Measurements from ENCODE around the gene PER2.
"Not testable (repeated sequence)": the region's sequence is repeated elsewhere in the genome, so short reads cannot be mapped to it uniquely, and the experiment has no call there.

Gene PER2

DNA sequence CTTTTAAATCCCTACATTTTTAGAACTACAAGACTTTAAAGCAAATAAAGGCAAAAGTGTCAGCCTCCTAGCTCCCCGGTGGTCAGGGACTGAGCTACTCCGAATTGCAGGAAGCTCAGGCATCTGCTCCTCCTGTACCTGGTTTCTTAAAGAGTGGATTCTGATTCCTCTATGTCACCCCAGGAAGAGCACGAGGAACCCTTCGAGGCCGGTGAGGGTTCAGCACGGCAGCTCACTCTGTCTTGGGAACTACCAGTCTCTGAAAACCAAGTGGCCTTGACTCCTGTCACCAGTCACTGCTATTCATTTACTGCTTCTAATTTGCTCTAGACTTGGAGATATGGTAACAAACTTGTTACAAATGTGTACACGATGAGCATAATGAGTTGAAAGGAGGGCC lies 2.3 kb downstream of the PER2 start:
- DNase-seq (ENCODE audit: low spot score) = no peak

DNA sequence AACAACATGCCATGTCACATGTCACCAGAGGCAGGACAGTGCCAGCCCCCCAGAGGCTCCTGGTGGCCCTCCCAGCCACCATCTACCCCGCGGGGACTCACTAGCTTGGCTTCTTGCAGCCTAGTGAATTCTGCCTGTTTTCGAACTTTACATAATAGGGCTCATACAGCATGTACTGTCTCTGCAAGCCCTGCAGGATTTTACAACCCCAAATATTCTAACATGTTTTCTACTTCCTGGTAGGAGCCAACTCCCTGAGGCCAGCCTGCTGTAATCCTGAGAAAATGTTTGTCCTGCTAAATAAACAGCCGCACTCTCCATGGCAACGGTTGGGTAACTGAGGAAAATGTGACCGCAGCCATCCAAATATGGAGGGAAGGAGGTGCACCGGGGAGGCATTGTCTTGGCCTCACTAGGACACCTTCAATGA lies 2.7 kb downstream of the PER2 start:
- DNase-seq (ENCODE audit: low spot score) = no peak

DNA sequence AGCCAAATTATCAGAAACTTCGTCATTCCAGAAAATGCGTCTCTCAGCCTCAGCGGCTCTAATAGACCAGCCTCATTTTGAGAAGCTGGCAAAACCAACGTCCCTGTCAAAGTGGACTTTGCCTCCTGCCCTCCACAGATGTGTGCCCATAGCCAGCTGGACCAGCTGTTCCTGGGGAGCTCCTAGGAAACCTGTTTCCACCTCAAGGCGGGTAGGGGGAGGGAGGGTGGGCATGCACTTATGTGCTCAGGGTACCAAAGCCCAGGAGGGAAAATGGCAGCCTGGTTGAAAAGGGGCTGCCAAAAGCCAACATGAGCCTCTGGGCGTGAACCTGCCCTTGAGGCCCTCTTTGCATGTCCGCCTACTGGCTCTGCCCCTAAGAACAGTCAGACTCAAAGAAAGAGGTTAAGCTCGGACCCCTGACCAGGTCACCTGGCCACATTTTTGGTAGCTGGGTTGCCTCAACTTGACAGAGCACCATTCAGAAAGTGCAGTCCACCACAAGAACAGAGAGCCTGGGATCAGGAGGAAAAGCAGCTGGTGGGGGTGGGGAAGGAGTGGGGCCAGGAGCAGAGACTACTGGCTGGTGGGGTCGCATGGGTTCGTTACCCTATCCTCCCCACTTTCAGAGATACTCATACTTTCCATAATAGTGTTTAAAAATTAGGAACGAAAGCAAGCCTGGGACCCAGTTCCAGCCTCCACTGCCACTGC lies 3.5 kb downstream of the PER2 start:
- DNase-seq (ENCODE audit: low spot score) = no peak

DNA sequence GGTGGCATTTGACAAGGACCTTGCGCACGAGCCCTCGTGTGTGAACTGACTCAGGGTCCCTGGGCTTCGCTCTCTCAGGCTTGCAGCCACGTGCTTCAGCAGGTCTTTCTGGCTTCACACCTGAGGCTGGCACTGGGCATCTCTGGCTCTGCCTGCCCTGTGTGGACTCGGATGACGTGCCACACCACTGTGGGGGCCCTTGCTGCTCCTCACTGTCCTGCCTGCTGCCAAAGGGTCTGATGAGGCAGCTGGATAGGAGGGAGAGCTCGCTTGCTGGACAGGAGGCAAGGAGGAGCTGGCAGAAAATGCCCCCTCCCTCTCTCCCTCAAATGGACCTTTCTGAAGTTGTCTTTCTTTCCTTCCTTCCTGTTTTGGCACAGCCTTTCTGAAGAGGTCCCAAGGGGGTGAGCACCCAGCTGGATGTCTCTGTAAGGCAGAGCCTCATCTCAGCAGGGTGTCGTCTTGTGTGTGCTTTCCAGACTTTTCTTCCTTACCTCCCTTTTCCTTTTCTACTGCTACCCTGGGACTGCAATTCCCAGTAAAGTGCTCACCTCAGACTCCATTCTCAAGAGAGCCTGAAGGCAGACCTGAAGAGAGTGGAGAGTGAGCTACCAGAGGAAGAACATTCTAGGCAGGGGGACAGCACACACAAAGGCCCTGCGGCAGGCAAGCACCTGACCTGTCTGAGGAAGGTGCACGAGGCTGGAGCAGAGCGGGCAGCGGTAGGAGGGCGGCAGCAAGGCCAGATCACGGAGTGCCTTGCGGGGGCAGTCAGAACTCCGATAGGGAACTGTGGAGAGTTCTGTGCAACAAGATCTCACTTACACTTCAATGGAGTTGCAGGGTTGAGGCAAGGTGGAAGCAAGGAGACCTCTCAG lies 5.3 kb downstream of the PER2 start:
- DNase-seq (ENCODE audit: low spot score) = no peak

- no peak for DNase-seq (ENCODE audit: low spot score)
Observed at GRCh38 chr2:238281826-238282480, 6.5 kb downstream of the PER2 start.

GRCh38 chr2:238280083-238280825 lies 8.2 kb downstream of the PER2 start:
- no peak for DNase-seq (ENCODE audit: low spot score)

DNA sequence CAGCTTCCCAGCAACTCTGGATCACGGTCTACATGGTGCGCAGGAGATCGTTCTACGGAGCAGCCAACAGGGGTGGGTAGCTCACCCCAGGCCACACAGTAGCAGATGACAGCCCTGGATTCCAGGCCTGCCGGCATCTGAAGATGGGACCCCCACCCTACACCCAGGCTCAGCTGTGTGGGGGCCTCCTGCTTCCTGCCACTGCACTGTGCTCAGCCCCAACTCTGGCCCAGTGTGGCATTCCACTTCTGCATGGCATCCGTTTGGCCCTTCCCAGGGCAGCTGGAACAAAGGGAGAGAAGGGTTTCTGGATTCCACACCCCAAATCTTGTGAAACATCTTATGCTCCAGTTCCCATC lies 9.1 kb downstream of the PER2 start:
- no peak for DNase-seq (ENCODE audit: low spot score)

DNA sequence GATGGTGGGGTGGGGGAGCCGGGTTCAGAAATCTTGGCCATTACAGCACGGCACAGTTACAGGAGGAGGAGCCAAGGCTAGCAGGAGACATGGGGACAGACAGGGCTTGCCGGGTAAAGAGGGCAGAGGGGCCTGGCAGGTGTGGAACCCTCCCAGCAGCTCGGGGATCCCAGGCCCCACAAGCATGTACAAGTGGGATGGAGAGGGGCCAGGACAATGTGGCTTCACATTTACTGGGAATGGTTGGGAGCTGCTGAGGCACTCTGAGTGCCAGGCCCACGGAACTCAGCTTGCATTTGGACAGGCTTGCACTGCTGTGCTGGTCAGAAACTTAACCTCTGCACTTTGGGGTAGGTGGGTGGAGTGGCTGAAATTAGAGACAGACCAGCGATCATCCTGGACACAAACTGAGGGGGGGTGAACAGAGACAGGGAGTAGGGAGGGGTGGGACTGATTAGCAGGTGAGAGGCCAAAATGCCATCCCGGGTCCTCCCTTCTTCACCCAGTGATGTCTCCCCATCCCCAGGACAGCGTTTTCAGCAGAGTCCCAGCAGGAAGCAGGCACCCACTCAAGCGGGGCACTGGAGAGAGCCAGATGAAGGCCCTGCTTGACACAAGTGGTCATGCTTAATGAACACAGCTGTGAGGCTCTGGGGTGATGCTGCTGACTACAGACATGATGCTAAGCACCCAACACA lies 9.6 kb downstream of the PER2 start:
- DNase-seq (ENCODE audit: low spot score) = no peak

- DNase-seq (ENCODE audit: low spot score) = no peak
Observed at GRCh38 chr2:238277695-238278094, 10.7 kb downstream of the PER2 start.

GRCh38 chr2:238274152-238274865 lies 14.1 kb downstream of the PER2 start:
- no peak for DNase-seq (ENCODE audit: low spot score)

DNA sequence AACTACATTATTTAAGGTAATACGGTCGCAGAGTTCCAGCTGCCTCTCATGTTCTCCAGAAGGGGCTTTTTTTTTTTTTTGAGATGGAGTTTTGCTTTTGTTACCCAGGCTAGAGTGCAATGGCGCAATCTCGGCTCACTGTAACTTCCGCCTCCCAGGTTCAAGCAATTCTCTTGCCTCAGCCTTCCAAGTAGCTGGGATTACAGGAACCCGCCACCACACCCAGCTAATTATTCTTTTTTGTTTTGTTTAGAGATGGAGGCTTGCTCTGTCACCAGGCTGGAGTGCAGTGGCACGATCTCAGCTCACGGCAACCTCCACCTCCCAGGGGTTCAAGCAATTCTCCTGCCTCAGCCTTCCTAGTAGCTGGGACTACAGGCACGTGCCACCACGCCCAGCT lies 15.0 kb downstream of the PER2 start:
- DNase-seq (ENCODE audit: low spot score) = not testable (repeated sequence)

DNA sequence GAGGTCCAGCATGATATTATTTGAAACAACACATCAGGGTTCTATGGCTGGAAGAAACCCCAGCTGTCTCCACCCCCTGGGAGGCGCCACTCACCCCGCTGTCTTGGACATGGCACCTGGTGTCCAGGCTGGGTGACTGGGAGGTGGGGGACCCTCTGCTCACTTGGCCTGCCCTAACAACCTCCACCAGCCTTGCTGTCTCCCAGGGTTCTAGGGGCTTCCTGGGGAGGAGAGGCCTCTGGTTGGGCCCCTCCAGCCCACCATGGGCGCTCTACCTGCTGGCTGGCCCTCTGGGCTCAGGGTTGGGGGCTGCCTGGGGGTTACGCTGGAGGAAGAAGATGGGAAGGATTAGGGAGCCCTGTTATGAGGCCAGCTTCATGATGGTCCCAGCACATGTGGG lies 16.3 kb downstream of the PER2 start:
- DNase-seq (ENCODE audit: low spot score) = no peak

DNA sequence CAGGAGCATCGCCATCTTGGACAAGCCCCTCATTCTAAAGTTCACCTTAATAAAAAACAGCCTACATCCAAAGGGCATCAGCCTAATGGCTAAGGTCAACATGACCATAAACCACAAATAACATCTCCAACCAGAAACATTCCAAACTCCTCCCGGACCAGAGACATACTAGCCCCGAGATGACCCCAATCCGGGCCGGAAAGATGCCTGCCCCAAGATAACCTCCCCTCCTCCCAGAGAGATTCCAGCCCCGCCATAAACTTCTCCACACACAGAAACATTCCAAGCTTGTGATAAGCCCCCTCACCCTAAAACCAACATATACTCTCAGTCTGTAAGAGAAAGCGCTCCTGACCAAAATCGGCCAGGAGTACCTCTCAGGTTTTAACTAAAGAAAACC lies 16.7 kb downstream of the PER2 start:
- not testable (repeated sequence) for DNase-seq (ENCODE audit: low spot score)

DNA sequence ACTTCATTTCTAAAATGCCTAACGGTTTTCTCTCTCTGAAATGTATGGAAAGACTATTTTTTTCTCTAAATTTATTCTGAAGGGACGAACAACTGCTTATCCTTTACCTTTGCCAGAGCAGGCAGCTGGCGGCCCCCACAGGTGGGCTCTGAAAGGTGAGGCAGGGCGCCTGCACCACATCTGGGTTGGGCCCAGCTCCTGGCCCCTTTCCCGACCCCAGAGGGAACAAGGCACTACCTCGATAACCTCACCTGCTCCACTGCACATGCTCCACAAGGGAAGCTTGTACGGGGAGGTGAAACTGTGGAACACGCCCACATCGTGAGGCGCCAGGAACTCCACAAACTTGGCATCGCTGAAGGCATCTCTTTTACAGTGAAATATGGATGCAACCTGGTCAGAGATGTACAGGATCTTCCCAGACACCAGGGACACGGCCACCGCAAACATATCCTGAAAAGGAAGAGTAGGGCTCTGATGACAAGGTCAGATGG lies 17.3 kb downstream of the PER2 start:
- DNase-seq (ENCODE audit: low spot score) = no peak

DNA sequence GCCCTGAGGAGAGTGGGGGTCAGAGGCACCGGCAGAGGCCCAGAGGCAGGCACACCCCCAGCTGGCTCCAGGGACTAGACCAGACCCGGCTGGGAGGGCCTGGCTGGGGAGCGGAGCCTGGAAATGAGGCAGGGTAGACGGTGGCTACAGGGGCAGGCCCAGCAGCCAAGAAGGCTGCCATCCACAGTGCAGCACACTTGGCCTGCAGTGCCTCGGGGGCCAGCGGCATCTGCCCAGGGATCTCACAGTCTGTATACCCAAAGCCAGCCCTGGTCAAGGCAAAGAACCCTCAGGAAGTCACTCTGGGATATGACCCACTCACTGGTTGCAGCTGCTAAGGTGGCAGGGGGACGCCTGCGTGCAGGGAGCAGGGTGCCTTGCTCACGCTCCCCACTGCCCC lies 17.8 kb downstream of the PER2 start:
- DNase-seq (ENCODE audit: low spot score) = no peak

- no peak for DNase-seq (ENCODE audit: low spot score)
Observed at GRCh38 chr2:238269741-238270140, 18.7 kb downstream of the PER2 start.

GRCh38 chr2:238267884-238268680 lies 20.3 kb downstream of the PER2 start:
- no peak for DNase-seq (ENCODE audit: low spot score)

DNA sequence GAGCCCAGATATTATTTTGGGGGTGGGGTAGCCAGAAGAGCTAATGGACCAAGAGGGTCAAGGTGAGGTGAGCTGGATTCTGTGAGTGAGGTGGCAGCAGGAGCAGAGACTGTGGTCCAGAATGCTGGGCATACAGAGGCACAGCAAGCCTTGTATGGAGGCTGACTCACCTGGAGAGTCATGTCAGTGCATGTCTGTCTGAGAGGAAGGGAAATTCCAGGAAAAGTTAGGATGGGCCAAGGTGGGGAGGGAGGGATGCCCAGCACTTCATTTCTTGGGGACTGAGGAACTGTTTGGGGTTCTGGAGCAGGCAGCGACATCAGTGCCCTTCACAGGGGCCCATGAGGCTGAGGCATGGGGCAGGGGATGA lies 21.1 kb downstream of the PER2 start:
- DNase-seq (ENCODE audit: low spot score) = no peak

DNA sequence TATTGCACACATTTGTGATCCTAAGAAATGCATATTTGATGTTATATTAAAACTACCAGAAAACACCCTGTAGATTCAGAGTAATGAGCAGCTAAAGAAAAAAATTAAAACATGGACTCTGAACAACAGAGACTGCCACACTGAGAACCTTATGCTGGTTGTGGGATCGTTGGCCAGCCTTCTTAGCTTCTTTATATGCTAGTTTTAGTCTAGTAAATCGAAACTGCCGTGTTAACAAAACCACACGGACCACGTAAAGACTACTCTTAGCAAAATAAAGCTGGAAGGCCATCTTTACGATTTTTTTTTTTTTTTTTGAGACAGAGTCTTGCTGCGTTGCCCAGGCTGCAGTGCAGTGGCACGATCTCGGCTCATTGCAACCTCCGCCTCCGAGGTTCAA lies 22.8 kb downstream of the PER2 start:
- DNase-seq (ENCODE audit: low spot score) = no peak

- no peak for DNase-seq (ENCODE audit: low spot score)
Observed at GRCh38 chr2:238264072-238264460, 24.3 kb downstream of the PER2 start.

All from hematopoietic multipotent progenitor cell treated with erythropoietin and hydrocortisone succinate and interleukin-3 and kit ligand, for 15 days (in vitro differentiated cells).